H9 (cell line): ENCODE measurements around the gene TCERG1L. TPM values are rescaled to one million over a fixed set of nuclear protein-coding genes. Genes with fewer than 3 reads are reported as not detected.

ENCODE experiments used
- DNase-seq: peaks from one replicate; pipeline ENCODE4 v3.0.0-alpha.2; 2017
- H2AFZ ChIP-seq: one replicate; pipeline ENCODE4 v1.6.1; 2013; ENCODE audit warnings: mild to moderate bottlenecking, low read length, control low read depth, moderate library complexity
- H2AK5ac ChIP-seq: 2 replicates; pipeline ENCODE4 v1.6.1; 2013; ENCODE audit warnings: low read length, control low read depth, mixed read lengths; ENCODE audit not compliant: insufficient read length
- H2BK120ac ChIP-seq: one replicate; pipeline ENCODE4 v1.6.1; 2013; ENCODE audit warnings: low read depth, mild to moderate bottlenecking, low read length, control low read depth, inconsistent platforms; ENCODE audit not compliant: poor library complexity, severe bottlenecking
- H2BK12ac ChIP-seq: 2 replicates; pipeline ENCODE4 v1.6.1; 2013; ENCODE audit warnings: low read length, control low read depth, mixed read lengths, low read depth; ENCODE audit not compliant: insufficient read length
- H2BK15ac ChIP-seq: 2 replicates; pipeline ENCODE4 v1.6.1; 2013; ENCODE audit warnings: low read depth, low read length, control low read depth
- H2BK20ac ChIP-seq: one replicate; pipeline ENCODE4 v1.6.1; 2013; ENCODE audit warnings: low read depth, mild to moderate bottlenecking, low read length, control low read depth, inconsistent platforms; ENCODE audit not compliant: poor library complexity, severe bottlenecking
- H2BK5ac ChIP-seq: 2 replicates; pipeline ENCODE4 v1.6.1; 2013; ENCODE audit warnings: low read length, control low read depth, mixed read lengths; ENCODE audit not compliant: insufficient read length
- H3K14ac ChIP-seq: 2 replicates; pipeline ENCODE4 v1.6.1; 2013; ENCODE audit warnings: low read length, control low read depth; ENCODE audit not compliant: insufficient read depth
- H3K18ac ChIP-seq: 2 replicates; pipeline ENCODE4 v1.6.1; 2013; ENCODE audit warnings: low read depth, mild to moderate bottlenecking, mixed read lengths, low read length, control low read depth; ENCODE audit not compliant: insufficient read length
- H3K23ac ChIP-seq: 2 replicates; pipeline ENCODE4 v1.6.1; 2013; ENCODE audit warnings: low read length, control low read depth, mixed read lengths, low read depth; ENCODE audit not compliant: insufficient read length
- H3K23me2 ChIP-seq: 2 replicates; pipeline ENCODE4 v1.6.1; 2013; ENCODE audit warnings: low read depth, mild to moderate bottlenecking, mixed read lengths, low read length, control low read depth; ENCODE audit not compliant: insufficient read length, poor library complexity, severe bottlenecking
- H3K27ac ChIP-seq: 2 replicates; pipeline ENCODE4 v1.5.1; 2013; ENCODE audit warnings: low read length, control low read depth, mixed read lengths, low read depth; ENCODE audit not compliant: insufficient read length
- H3K27me3 ChIP-seq: 2 replicates; pipeline ENCODE4 v1.6.1; 2013; ENCODE audit warnings: low read length, control low read depth, inconsistent platforms; ENCODE audit not compliant: insufficient read depth
- H3K4ac ChIP-seq: 2 replicates; pipeline ENCODE4 v1.6.1; 2013; ENCODE audit warnings: low read depth, mild to moderate bottlenecking, control low read depth, inconsistent platforms, low read length, moderate library complexity
- H3K4me1 ChIP-seq: 2 replicates; pipeline ENCODE4 v1.6.1; 2013; ENCODE audit warnings: low read length, control low read depth, inconsistent platforms; ENCODE audit not compliant: insufficient read depth
- H3K4me2 ChIP-seq: 2 replicates; pipeline ENCODE4 v1.6.1; 2013; ENCODE audit warnings: low read length, control low read depth, mixed read lengths; ENCODE audit not compliant: insufficient read length, insufficient read depth
- H3K56ac ChIP-seq: 2 replicates; pipeline ENCODE4 v1.6.1; 2013; ENCODE audit warnings: low read depth, mild to moderate bottlenecking, mixed read lengths, low read length, control low read depth; ENCODE audit not compliant: insufficient read length
- H3K79me1 ChIP-seq: 2 replicates; pipeline ENCODE4 v1.6.1; 2013; ENCODE audit warnings: low read depth, mild to moderate bottlenecking, moderate library complexity, low read length, control low read depth, inconsistent platforms; ENCODE audit not compliant: insufficient read depth, poor library complexity, severe bottlenecking
- H3K79me2 ChIP-seq: 2 replicates; pipeline ENCODE4 v1.6.1; 2013; ENCODE audit warnings: low read length, control low read depth, inconsistent platforms; ENCODE audit not compliant: insufficient read depth
- H3K9ac ChIP-seq: 2 replicates; pipeline ENCODE4 v1.6.1; 2013; ENCODE audit warnings: low read length, control low read depth, mixed read lengths; ENCODE audit not compliant: insufficient read length; ENCODE audit errors: extremely low read depth
- H3K9me3 ChIP-seq: one replicate; pipeline ENCODE4 v1.6.1; 2013; ENCODE audit warnings: low read depth, low read length, inconsistent platforms; ENCODE audit not compliant: control insufficient read depth
- H3T11ph ChIP-seq: one replicate; pipeline ENCODE4 v1.6.1; 2013; ENCODE audit warnings: mild to moderate bottlenecking, low read length, control low read depth, inconsistent platforms
- H4K20me1 ChIP-seq: one replicate; pipeline ENCODE4 v1.6.1; 2013; ENCODE audit not compliant: control insufficient read depth, insufficient read length, insufficient read depth
- H4K5ac ChIP-seq: 2 replicates; pipeline ENCODE4 v1.6.1; 2013; ENCODE audit warnings: low read depth, mild to moderate bottlenecking, mixed read lengths, low read length, control low read depth; ENCODE audit not compliant: insufficient read length
- H4K8ac ChIP-seq: replicated peaks from 2 replicates; pipeline ENCODE4 v1.6.1; 2013; ENCODE audit warnings: low read length, control low read depth, mixed read lengths, low read depth; ENCODE audit not compliant: insufficient read length
- H4K91ac ChIP-seq: 2 replicates; pipeline ENCODE4 v1.6.1; 2013; ENCODE audit warnings: low read depth, mild to moderate bottlenecking, moderate library complexity, mixed read lengths, low read length, control low read depth; ENCODE audit not compliant: insufficient read length
- H3K27ac Mint-ChIP-seq, 3 experiments: 2 replicates in 2 of 3; 3 replicates in 1 of 3; pipeline ENCODE4 v1.8.0; 2020 to 2021; ENCODE audit warnings: mixed read lengths in 3 of 3, mild to moderate bottlenecking in 1 of 3, moderate library complexity in 1 of 3
- H3K27me3 Mint-ChIP-seq: 2 replicates; pipeline ENCODE4 v1.8.0; 2021; ENCODE audit warnings: low read depth, mild to moderate bottlenecking, moderate library complexity, mixed read lengths
- H3K36me3 Mint-ChIP-seq, 3 experiments: 2 replicates in 2 of 3; 3 replicates in 1 of 3; pipeline ENCODE4 v1.8.0; 2020 to 2021; ENCODE audit warnings: low read depth in 3 of 3, mixed read lengths in 3 of 3; ENCODE audit not compliant: insufficient read depth in 1 of 3
- H3K4me1 Mint-ChIP-seq, 2 experiments: 2 replicates each; pipeline ENCODE4 v1.8.0; 2020; ENCODE audit warnings: mixed read lengths in 2 of 2
- H3K4me3 Mint-ChIP-seq, 2 experiments: 2 replicates in 1 of 2; 3 replicates in 1 of 2; pipeline ENCODE4 v1.8.0; 2020 to 2021; ENCODE audit warnings: mild to moderate bottlenecking in 2 of 2, mixed read lengths in 2 of 2, moderate library complexity in 1 of 2
- H3K9me3 Mint-ChIP-seq, 2 experiments: 2 replicates in 1 of 2; 3 replicates in 1 of 2; pipeline ENCODE4 v1.8.0; 2020; ENCODE audit warnings: mild to moderate bottlenecking in 2 of 2, mixed read lengths in 2 of 2, moderate library complexity in 1 of 2
- WGBS: extraction: QIAGEN DNeasy Blood & Tissue Kit; methylation state at CpG from one replicate; pipeline ENCODE4 v1.1.7; 2013; ENCODE audit warnings: missing lambda C conversion rate, low lambda C conversion rate, mixed read lengths; ENCODE audit not compliant: insufficient read length; ENCODE audit errors: extremely low coverage; 5-methylcytosine and 5-hydroxymethylcytosine counted together
- total RNA-seq: library from RNA; stranded (reverse); gene quantifications from 2 replicates; pipeline ENCODE4 v1.2.1, GENCODE V29; 2021
- TF ChIP-seq, protein P1 (sequence below): fragments of 200-600 bp; sonication (generic); conservative IDR thresholded peaks from 3 replicates; pipeline ENCODE4 v1.8.0; 2021; ENCODE audit warnings: antibody characterized with exemption, mild to moderate bottlenecking

TCERG1L gene
- total RNA-seq, 1 experiment from 2014 or later, result 3.3 TPM

DNA sequence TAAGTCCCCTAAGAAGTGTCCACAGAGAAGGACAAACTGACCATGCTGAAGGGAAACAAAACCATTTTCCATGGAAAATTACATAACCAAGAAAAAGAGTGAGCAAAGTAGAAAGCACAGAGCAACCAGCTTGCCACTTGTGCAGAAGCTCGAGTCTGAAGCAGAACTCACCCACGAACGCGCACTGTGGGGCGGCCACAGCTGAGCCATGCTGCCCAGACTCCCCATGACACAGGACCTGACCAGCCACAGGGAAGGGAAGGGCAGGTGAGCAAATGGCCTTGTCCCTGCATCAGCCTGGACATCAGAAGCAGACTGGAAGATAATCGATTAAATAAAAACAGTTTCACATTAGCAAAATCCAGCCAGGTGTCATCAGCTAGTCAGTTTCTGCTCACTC is 95.7 kb downstream of the TCERG1L start:
- Histone ChIP-seq H3K9ac (no peak overlapping the region), H4K8ac (no peak overlapping the region), H3K79me1 (no peaks in the 10 kb centered on the region), H4K91ac (no peak overlapping the region), H3K4ac (no peak overlapping the region), H2BK120ac (no peak overlapping the region), H3K4me1 (no peaks in the 10 kb centered on the region), H3K79me2 (no peaks in the 10 kb centered on the region), H4K20me1 (no peaks in the 10 kb centered on the region), H3K14ac (no peak overlapping the region), H2BK20ac (no peak overlapping the region), H4K5ac (no peak overlapping the region), H3K23ac (no peak overlapping the region), H3K56ac (no peak overlapping the region), H2BK12ac (no peak overlapping the region), H3T11ph (no peak overlapping the region), H3K9me3 (no peaks in the 10 kb centered on the region), H2BK15ac (no peak overlapping the region), H2AK5ac (no peak overlapping the region), H2AFZ (no peak overlapping the region), H3K27me3 (no peaks in the 10 kb centered on the region), H3K23me2 (no peaks in the 10 kb centered on the region), H3K27ac (no peak overlapping the region), H3K4me2 (no peak overlapping the region), H3K18ac (no peak overlapping the region), H2BK5ac (no peak overlapping the region)
- DNase-seq, result no peak
- WGBS, result no CpG with 5 or more reads among the region's 6 CpGs
- Mint-ChIP-seq H3K4me3 (no peak overlapping the region; a peak in 1 of 5 replicates), H3K4me1 (peaks cover 4% of the 10 kb centered on the region in 2 experiments; a peak in 2 of 4 replicates), H3K27ac (no peak overlapping the region), H3K9me3 (no peaks in the 10 kb centered on the region; a peak in 1 of 5 replicates), H3K27me3 (no peaks in the 10 kb centered on the region), H3K36me3 (no peaks in the 10 kb centered on the region)
- TF ChIP-seq, protein P1, sequence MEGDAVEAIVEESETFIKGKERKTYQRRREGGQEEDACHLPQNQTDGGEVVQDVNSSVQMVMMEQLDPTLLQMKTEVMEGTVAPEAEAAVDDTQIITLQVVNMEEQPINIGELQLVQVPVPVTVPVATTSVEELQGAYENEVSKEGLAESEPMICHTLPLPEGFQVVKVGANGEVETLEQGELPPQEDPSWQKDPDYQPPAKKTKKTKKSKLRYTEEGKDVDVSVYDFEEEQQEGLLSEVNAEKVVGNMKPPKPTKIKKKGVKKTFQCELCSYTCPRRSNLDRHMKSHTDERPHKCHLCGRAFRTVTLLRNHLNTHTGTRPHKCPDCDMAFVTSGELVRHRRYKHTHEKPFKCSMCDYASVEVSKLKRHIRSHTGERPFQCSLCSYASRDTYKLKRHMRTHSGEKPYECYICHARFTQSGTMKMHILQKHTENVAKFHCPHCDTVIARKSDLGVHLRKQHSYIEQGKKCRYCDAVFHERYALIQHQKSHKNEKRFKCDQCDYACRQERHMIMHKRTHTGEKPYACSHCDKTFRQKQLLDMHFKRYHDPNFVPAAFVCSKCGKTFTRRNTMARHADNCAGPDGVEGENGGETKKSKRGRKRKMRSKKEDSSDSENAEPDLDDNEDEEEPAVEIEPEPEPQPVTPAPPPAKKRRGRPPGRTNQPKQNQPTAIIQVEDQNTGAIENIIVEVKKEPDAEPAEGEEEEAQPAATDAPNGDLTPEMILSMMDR, result no peak
